ENCODE data around the gene SATB2.

SATB2 gene

GRCh38 chr2:199457147-199458008, at the start of gene SATB2:
Gene SATB2, minus strand, starts transcription at chr2:199457939. Its CDS starts 1,902 bp downstream, at chr2:199456037.
- peak; percentile 45 for DNase-seq

GRCh38 chr2:199505755-199506403, 48.1 kb upstream of the SATB2 start:
- DNase-seq = no peak

GRCh38 chr2:199503148-199503547, 45.4 kb upstream of the SATB2 start:
- no peak for DNase-seq

- no peak for DNase-seq
These were observed 41.3 kb upstream of the SATB2 start for GRCh38 chr2:199499005-199499404.

- DNase-seq = no peak
These were observed 37.4 kb upstream of the SATB2 start for GRCh38 chr2:199495147-199495546.

GRCh38 chr2:199490049-199490448, 32.3 kb upstream of the SATB2 start:
- no peak for DNase-seq

- no peak for DNase-seq
These were observed 31.1 kb upstream of the SATB2 start for GRCh38 chr2:199488772-199489400.

GRCh38 chr2:199485732-199486335, 28.1 kb upstream of the SATB2 start:
- no peak for DNase-seq

- DNase-seq = no peak
These were observed 27.2 kb upstream of the SATB2 start for GRCh38 chr2:199484927-199485326.

GRCh38 chr2:199480966-199481365, 23.2 kb upstream of the SATB2 start:
- DNase-seq = no peak

GRCh38 chr2:199477277-199477834, 19.6 kb upstream of the SATB2 start:
- DNase-seq = no peak

GRCh38 chr2:199471443-199472057, 13.8 kb upstream of the SATB2 start:
- DNase-seq = peak; percentile 66

GRCh38 chr2:199470672-199471442, 13.1 kb upstream of the SATB2 start:
- no peak for DNase-seq

- DNase-seq = no peak
These were observed 12.6 kb upstream of the SATB2 start for GRCh38 chr2:199470361-199470671.

- no peak for DNase-seq
These were observed 12.0 kb upstream of the SATB2 start for GRCh38 chr2:199469514-199470360.

- DNase-seq = no peak
These were observed 11.1 kb upstream of the SATB2 start for GRCh38 chr2:199468561-199469513.

GRCh38 chr2:199467066-199467822, 9.5 kb upstream of the SATB2 start:
- no peak for DNase-seq

- DNase-seq = no peak
These were observed 8.9 kb upstream of the SATB2 start for GRCh38 chr2:199466692-199467065.
